Loucy (cell line): Measurements from ENCODE around the gene CDH13.

Source experiments
- H2AFZ ChIP-seq: fragments of 200-600 bp; sonication (generic); 2 replicates; pipeline ENCODE4 v1.6.0; 2016; ENCODE audit warnings: antibody characterized with exemption, mild to moderate bottlenecking, low read length, moderate library complexity
- H3F3A ChIP-seq: fragments of 200-600 bp; 2 replicates; pipeline ENCODE4 v1.6.0; 2016; ENCODE audit warnings: antibody characterized with exemption, low read depth, mild to moderate bottlenecking
- H3K27me3 ChIP-seq: fragments of 200-600 bp; sonication (generic); 2 replicates; pipeline ENCODE4 v1.6.1; 2014; ENCODE audit warnings: low read length, mild to moderate bottlenecking; ENCODE audit not compliant: insufficient read depth, poor library complexity, severe bottlenecking
- H3K36me3 ChIP-seq: fragments of 200-600 bp; sonication (generic); 2 replicates; pipeline ENCODE4 v1.6.1; 2016; ENCODE audit warnings: low read length; ENCODE audit not compliant: insufficient read depth
- H3K4me1 ChIP-seq: fragments of 200-600 bp; sonication (generic); 2 replicates; pipeline ENCODE4 v1.5.1; 2014; ENCODE audit warnings: low read length, mild to moderate bottlenecking; ENCODE audit not compliant: insufficient read depth, poor library complexity, severe bottlenecking
- H3K4me2 ChIP-seq: fragments of 200-600 bp; sonication (generic); 2 replicates; pipeline ENCODE4 v1.6.0; 2014; ENCODE audit warnings: antibody characterized with exemption, low read length, low read depth, mild to moderate bottlenecking; ENCODE audit not compliant: poor library complexity, severe bottlenecking
- H3K4me3 ChIP-seq: fragments of 200-600 bp; sonication (generic); 2 replicates; pipeline ENCODE4 v1.5.1; 2014; ENCODE audit warnings: low read length, mild to moderate bottlenecking, mixed read lengths; ENCODE audit not compliant: poor library complexity, severe bottlenecking
- H3K79me2 ChIP-seq: fragments of 200-600 bp; sonication (generic); 2 replicates; pipeline ENCODE4 v1.6.1; 2014; ENCODE audit warnings: low read length; ENCODE audit not compliant: insufficient read depth
- H3K9ac ChIP-seq: fragments of 200-600 bp; sonication (generic); 2 replicates; pipeline ENCODE4 v1.6.0; 2014; ENCODE audit warnings: mild to moderate bottlenecking, low read depth, low read length, moderate library complexity; ENCODE audit not compliant: poor library complexity, severe bottlenecking
- H3K9me2 ChIP-seq: fragments of 200-600 bp; sonication (generic); replicated peaks from 2 replicates; pipeline ENCODE4 v1.6.1; 2016; ENCODE audit warnings: low read depth, low read length, mixed read lengths
- H3K9me3 ChIP-seq: fragments of 200-600 bp; sonication (generic); 2 replicates; pipeline ENCODE4 v1.6.1; 2014; ENCODE audit warnings: mild to moderate bottlenecking, antibody characterized with exemption, low read length, low read depth; ENCODE audit not compliant: insufficient read depth
- H4K20me1 ChIP-seq: fragments of 200-600 bp; sonication (generic); 2 replicates; pipeline ENCODE4 v1.6.0; 2014; ENCODE audit warnings: antibody characterized with exemption, low read length, mild to moderate bottlenecking; ENCODE audit not compliant: insufficient read depth, poor library complexity, severe bottlenecking
- CTCF ChIP-seq: fragments of 200-600 bp; sonication (generic); conservative IDR thresholded peaks from 2 replicates; pipeline ENCODE4 v1.5.1; 2014; ENCODE audit warnings: mild to moderate bottlenecking, antibody characterized with exemption, low read length
- EZH2phosphoT487 ChIP-seq: fragments of 200-600 bp; IDR thresholded peaks from 2 replicates; pipeline ENCODE4 v1.6.1; 2018; ENCODE audit warnings: antibody characterized with exemption, mild to moderate bottlenecking, moderate library complexity, borderline replicate concordance

The CDH13 gene

GRCh38 chr16:83717814-83718213 is 1091.0 kb downstream of the CDH13 start:
- TF ChIP-seq CTCF (no peak), EZH2phosphoT487 (no peak)
- Histone ChIP-seq H3F3A (no peaks in the 10 kb centered on the region), H3K9me3 (no peaks in the 10 kb centered on the region), H4K20me1 (no peaks in the 10 kb centered on the region), H3K4me2 (no peak overlapping the region), H2AFZ (no peak overlapping the region), H3K4me3 (no peak overlapping the region), H3K27me3 (no peaks in the 10 kb centered on the region), H3K4me1 (peaks cover 48% of the 10 kb centered on the region), H3K9me2 (no peaks in the 10 kb centered on the region), H3K79me2 (no peaks in the 10 kb centered on the region), H3K36me3 (no peaks in the 10 kb centered on the region), H3K9ac (no peak overlapping the region)

- Histone ChIP-seq H3K4me3 (no peak overlapping the region), H4K20me1 (no peaks in the 10 kb centered on the region), H3K4me1 (peaks cover 36% of the 10 kb centered on the region), H3F3A (no peaks in the 10 kb centered on the region), H3K27me3 (no peaks in the 10 kb centered on the region), H3K4me2 (no peak overlapping the region), H3K9ac (no peak overlapping the region), H3K9me3 (no peaks in the 10 kb centered on the region), H3K9me2 (no peaks in the 10 kb centered on the region), H3K36me3 (no peaks in the 10 kb centered on the region), H2AFZ (no peak overlapping the region), H3K79me2 (no peaks in the 10 kb centered on the region)
- TF ChIP-seq EZH2phosphoT487 (no peak), CTCF (no peak)
These were observed 1093.4 kb downstream of the CDH13 start for GRCh38 chr16:83720213-83720612.

- Histone ChIP-seq H3K36me3 (no peaks in the 10 kb centered on the region), H3K27me3 (no peaks in the 10 kb centered on the region), H3F3A (no peaks in the 10 kb centered on the region), H3K79me2 (no peaks in the 10 kb centered on the region), H4K20me1 (no peaks in the 10 kb centered on the region), H3K4me3 (no peak overlapping the region), H3K9me2 (no peaks in the 10 kb centered on the region), H2AFZ (no peak overlapping the region), H3K4me2 (no peak overlapping the region), H3K4me1 (peaks cover 43% of the 10 kb centered on the region), H3K9me3 (no peaks in the 10 kb centered on the region), H3K9ac (no peak overlapping the region)
- TF ChIP-seq CTCF, result no peak
- no peak for TF ChIP-seq EZH2phosphoT487
These were observed 1094.2 kb downstream of the CDH13 start for GRCh38 chr16:83720981-83721380.
